Measurements from ENCODE around the gene ITGA7.

The ITGA7 gene

DNA sequence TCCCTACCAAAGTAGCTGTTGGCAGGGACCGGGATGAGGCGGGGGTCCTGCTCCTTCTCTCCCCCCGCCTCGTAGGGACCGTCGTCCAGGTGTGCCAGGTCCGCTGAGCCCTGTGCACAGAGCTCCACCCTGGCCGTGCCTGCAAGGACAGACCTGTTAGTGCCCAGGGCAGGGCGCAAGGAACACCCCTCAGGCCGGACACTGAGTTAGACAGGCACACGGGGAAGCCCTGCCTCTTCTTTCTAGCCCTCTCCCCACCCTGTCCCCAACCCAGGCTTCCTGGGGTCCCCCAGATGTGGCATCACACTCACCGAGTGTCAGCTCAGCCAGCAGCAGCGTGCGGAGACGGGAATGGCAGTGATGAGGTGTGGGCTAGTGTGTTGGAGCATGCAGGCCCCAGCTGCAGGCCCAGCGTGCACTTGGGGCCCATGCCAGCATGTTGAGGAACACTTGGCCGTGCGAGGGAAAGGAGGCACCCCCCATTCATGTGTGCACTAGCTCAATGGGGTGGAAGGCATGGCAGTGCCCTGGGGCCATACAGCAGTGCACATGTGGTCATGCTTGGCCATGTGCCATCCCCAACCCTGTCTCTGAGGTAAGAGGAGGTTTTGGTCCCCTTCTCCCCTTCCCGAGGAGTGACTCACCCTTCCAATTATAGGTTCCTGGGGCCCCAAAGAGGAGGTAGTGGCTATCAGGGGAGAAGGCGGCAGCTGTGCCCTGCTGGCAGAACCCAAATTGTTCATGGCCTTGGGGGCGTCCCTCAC is 7.3 kb downstream of the ITGA7 start:
- DNase-seq (ENCODE audit: low read depth in 2 of 2), result no peak

DNA sequence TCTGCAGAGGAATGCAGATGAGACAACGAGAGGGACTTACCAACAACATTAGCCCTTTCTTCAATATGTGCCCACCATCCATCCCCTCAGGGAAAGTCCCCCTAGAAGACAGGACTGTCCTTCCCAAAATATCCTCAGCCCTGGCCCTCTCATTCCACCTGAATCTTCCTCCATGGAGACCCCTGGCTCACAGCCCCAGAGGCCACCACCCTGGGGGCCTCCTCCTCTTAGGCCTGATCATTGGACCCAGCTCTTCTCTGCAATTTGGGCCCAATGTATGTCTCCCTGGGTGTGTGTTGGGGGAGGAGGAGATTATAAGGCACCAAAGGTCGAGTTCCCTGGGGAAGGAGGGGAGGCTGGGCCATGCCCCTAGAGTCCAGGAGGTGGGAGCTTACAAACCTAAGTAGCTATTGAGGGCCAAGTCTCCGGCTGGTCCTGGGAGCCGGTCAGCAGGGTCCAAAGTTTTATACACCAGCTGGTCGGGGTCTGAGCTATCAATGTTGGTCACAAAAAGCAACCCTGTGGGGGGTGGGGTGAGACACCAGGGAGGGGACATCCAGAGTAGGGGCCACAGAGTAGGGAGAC is 8.1 kb downstream of the ITGA7 start:
- no peak for DNase-seq (ENCODE audit: low read depth in 2 of 2)

DNA sequence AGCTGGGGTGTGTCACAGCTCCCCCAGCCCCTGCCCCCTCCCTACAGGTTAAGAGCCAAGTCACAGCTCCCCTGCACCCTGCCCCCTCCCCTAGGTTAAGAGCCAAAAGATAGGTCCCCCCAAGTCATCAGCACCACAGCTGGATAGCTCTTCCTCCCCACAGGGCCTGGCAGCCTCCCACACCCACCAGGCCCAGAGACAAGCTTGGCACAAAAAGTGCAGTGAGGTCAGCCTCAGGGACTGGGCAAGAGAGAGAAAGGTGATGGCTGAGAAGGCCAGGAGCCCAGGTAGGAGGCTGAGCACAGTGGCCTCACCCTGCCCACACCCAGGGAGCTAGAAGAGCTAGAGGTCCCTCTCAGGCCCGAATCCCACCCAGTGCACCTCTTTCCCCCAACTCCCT is 8.7 kb downstream of the ITGA7 start:
- no peak for DNase-seq (ENCODE audit: low read depth in 2 of 2)

DNA sequence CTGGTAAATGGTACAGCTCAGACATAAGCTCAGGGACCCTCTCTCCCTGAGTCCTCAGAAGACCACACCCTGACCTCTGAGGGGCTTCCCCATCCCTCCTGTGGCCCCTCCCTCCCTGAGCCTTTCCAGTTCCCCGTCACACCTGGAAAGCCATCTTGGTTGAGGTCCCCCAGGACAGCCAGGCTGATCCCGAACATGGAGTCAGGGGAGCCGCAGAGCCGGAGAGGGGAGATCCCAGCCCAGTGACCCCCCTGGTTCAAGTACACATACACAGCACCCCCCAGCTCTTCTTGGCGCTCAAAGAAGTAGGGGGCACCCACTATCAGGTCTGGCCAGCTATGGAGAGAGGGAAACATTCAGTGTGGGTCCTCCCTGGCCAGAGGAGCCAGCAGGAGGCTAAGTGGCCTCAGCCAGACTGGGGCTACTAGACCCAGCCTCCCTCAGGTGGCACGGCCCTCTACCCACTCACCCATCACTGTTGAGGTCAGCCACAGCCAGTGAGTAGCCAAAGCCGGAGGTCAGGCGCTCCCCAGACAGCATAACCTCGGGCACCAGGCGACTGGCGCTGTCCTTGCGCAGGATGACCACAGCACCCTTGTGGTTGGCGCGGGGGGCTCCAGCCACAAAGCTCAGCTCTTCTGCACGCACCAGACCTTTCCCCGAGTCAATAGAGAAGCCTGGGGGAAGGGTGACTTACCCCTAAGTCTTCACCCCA is 9.3 kb downstream of the ITGA7 start:
- DNase-seq (ENCODE audit: low read depth in 2 of 2), result no peak

DNA sequence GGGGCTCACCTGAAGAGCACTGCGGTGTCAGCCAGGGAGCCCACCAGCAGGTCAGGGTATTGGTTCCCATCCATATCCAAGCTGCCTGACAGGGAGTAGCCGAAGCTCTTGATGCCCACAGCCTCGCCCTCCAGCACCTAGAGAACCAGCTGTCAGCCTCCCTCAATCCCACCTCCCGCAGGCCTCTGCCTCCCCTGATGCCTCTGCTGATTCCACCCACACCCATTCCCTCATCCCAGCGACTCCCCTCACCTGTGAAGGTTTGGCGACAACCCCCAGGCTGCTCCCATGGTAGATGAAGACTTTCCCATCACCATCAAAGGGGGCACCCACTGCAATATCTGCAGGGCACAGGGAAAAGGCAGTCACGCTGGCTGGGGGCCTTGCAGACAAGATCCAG is 10.0 kb downstream of the ITGA7 start:
- DNase-seq (ENCODE audit: low read depth in 2 of 2), result no peak

DNA sequence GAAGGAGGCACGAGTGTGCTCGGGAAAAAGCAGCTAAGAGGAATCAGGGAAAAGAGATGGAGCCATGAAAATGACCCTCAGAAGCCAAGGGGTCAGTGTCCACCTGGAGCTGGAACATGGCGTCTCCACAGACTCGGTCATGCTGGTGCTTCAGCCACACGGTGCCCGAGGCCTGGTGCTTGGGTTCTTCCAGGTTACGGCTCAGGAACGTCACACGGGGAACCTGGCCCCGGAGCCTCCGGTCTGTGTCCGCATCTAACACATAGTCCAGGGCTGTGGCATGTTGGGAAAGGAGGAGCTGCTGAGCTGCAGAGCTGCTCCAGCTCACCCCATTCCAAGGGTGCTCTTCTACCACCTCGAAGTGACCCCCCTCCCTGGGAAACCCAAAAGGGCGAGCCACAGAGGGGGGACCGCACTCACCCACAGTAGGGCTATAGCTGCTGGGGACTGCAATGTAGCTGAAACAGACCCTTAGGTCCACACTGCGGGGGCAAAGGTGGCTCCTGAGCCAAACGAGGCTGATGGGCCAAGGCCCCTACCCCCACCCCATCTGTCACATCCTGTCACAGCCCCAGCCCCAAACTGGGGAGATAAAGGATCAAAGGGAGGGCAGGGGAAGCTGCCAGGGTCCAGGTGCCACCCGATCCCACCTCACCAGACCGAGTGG is 10.8 kb downstream of the ITGA7 start:
- DNase-seq (ENCODE audit: low read depth in 2 of 2), result no peak

DNA sequence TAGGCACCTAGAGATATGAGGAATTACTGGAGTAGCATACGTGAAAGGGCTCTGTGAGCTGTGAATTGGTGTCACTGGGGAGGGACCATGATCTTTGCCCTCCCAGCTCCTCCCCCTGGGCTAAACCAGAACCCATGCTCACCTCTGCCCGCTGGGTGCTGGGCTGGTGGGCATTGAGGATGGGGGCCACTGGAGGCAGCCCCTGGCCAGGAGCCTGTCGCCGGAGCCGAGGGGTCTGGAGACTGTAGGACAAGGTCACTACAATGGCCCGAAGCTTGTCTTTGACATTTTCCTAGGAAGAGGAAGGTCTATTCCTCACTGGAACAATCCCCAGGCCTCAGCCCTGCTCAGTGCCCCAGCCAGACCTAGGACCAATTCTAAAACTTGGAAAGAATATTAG is 11.6 kb downstream of the ITGA7 start:
- DNase-seq (ENCODE audit: low read depth in 2 of 2), result no peak

DNA sequence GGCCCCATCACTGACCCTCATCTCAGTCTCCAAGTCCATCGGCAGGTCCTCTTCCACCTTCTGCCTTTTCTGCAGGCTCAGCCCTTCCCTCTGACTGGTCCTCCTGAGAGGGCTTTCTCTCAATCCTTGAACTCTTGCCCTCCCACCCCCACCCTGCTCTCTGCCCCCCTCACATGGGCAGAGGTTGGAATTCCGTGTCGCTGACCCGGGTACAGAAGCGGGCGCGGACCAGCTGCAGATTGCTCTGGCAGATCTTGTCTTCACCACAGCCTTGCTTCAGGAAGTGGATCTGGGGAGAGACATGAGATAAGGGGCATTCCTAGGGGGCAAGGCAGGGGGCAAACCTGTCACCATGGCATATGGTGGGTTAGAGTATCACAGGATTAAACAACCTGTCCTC is 12.4 kb downstream of the ITGA7 start:
- DNase-seq (ENCODE audit: low read depth in 2 of 2), result no peak

DNA sequence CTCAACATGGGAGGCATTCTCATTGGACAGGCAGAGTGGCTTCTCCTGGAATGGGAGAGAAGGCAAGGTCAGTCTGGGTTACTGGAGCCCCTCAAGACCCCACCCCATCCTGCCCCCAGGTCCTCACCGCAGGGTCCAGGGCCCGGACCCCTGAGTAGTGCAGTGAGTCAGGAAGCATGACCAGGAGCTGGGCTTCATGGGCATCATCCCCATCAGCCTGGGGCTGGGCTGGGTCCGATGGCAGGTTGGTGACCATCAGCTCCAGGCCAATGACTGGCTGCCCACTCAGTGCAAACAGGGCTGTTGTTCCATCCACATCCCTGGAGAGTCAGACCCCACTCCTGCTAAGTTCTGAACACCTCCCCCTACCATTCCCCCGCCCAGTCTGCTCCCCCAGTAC is 13.1 kb downstream of the ITGA7 start:
- DNase-seq (ENCODE audit: low read depth in 2 of 2), result no peak

DNA sequence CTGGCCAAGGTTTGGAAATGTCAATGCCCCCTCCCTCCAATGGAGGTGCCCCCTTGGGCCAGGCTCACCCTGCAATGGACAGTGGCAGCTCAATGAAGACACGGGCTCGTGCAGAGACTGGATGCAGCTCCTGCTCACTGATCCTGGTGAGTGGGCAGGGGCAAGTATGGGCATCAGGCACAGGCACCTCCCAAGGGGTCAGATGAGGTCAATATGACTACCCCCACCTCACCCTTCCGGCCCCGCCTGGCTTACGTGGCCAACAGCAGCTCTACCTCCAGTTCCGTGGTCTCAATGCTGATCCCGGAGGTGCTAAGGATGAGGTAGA is 13.6 kb downstream of the ITGA7 start:
- DNase-seq (ENCODE audit: low read depth in 2 of 2), result no peak

DNA sequence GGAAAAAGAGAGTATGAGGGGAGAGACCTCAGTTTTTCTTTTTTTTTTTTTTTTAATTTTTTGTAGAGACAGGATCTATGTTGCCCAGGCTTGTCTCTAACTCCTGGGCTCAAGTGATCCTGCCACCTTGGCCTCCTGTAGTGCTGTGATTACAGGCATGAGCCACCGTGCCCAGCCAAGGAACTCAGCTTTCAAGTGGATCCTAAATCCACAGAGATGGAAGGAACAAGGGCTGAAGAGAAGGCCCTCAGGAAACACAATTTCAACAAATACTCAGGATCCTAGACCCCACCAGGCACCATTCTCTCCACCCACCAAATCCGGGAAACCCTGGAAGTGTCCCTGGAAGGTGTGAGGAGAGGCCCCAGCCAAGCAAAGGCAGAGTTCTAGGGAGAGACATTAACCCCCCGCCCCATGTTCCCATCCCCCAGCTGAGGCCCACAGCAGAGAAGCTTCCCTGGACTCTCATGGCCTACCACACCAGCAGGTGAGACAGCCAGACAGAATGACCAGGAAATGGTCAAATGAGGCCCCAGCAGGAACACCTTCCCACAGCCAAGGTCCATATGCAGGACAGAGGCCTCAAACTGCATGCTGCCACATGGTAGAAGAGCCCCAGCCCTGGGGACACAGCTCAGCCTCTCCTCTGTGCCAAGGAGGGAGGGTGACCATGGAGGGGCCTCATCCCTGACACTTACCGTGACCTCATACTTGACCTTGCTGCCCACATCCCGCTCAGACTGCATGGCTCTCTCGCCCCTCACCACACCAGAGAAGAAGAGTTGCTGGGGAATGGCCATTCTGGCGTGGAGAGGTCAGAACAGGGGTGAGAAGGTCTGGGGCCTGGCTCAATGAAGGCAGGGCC is 14.1 kb downstream of the ITGA7 start:
- DNase-seq (ENCODE audit: low read depth in 2 of 2), result no peak

DNA sequence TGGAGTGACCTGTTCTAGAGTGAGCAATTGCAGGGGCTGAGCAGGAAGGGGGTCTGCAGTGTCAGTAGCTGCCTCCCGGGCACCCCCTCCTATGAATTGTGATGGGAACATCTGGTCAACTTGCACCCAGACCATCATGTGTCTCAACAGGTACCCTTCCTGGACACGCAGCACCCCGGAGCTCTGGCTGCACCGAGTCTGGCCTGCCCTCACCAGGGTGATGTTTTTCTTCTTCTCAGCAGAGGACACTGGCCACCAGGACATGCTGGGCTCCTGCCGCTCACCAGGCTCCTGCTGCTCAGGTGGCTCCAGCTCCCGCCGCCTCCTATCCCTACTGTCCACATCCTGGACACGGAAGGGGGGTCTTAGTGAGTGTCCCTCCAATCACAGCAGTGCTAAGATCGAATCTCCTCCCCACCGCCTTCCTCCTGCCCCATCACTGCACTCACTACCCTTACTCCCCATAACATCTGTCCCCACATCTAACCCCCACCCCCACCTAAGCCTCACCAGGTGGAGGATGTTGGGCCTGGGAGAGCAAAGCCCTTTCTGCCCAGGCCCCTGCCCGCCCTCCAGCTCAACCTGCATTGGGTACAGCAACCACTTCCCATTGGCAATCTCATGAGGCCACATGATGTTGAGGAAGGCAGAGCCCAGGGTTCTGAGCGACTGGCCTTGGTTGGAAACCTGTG is 14.9 kb downstream of the ITGA7 start:
- no peak for DNase-seq (ENCODE audit: low read depth in 2 of 2)

DNA sequence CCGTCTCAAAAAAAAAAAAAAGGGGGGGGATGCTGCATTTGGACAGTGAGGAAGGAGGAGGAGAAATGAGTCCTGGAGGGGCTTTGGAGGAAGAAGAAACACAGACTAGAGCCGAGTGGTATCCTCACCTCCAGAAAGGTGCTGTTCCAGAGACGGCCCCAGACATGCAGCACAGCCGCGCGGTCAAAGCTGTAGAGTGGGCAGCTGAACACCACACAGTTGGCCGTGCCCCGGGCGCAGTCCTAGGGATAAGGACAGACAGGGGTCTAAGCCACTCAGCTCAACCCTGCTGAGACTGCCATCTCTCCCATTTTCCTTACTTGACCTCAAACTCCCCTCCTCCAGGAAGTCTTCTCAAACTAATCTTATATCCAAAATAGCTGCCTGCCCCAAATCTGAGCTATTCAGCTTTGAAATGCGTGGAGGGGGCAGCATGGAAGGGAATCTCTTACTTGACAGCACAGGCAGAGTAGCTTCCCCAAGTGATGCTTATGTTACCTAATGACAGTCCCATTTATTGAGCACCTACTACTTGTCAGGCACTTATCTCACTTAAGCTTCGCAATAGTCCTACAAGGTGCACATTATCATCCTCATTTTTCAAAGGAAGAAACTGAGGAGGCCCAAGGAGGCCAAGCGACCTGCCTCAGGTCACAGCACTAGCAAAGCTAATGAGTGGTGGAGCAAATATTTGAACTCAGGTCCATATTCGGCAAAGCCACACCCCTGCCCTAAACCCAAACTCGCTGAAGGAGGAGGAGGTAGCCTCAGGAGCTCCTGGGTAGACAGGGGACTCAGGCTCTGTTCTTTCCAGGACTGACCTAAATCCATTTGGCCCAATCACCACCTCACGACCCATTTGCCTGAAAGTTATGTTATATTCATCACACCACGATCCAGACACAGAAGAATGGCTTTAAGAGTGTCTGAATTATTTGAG is 18.7 kb downstream of the ITGA7 start:
- no peak for DNase-seq (ENCODE audit: low read depth in 2 of 2)

DNA sequence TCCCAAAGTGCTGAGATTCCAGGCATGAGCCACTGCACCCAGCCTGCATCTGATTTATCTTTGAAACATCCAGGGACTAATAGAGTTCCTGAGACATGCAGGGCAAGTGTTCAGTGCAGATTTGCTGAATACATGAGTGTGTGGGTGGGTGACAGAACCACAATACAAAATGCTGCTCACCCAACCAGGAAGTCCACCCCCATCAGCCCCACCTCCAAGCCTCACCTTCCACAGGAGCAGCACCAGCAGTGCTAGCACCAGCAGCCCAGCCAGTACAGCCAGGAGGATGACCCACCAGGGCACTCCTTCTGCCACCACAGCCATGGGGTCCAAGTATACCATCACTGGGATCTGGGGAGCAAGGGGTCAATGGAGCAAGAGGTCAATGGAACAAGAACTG is 20.0 kb downstream of the ITGA7 start:
- DNase-seq (ENCODE audit: low read depth in 2 of 2), result peak in 1 of 2 donors; percentile 19

DNA sequence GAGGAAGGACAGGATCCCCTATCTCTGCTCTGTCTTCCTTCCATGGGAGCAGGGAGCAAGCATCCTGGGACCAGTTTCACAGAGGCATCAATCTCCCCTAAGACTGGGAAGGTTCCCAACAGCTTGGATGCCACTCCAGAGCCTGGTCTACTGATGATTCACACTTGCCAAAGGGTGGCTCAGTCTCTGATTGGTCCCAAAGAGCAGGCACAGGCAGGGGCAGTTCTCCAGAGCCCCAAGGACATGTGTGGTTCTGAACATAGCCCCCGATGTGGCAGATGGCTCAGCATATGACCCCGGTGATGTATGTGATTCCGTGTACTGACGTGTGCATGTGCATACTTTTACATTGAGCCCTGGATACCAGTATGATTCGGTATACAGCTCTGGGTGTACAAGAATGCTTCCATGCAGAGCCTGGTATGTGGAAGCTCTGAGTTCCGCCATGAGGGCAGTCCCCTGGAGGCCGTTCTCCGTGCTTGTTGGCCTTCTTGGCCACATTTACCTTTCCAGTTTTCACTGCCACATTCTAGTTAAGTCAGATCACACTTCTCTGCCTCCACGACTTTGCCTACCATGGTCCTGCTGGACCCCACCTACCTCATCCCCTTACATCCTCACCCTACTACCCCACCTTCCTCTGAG is 21.2 kb downstream of the ITGA7 start:
- DNase-seq (ENCODE audit: low read depth in 2 of 2), result no peak

DNA sequence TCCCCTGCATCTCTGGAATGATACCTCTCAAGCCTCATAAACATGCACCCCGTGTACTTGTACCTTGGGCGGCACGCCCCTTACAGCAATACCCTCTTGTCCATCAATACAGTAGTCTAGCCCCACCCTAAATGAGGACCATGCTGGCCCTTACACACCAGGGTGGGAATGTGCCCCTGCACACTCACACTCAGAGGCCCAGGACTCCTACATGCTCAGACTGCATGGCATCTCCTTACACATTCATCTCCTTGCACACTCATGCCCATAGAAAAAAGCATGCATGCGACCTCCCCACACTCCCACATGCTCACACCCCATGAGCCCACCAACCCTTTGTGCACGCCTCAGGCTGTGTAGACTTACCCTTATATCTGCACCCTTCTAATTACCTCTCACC is 22.0 kb downstream of the ITGA7 start:
- no peak for DNase-seq (ENCODE audit: low read depth in 2 of 2)

DNA sequence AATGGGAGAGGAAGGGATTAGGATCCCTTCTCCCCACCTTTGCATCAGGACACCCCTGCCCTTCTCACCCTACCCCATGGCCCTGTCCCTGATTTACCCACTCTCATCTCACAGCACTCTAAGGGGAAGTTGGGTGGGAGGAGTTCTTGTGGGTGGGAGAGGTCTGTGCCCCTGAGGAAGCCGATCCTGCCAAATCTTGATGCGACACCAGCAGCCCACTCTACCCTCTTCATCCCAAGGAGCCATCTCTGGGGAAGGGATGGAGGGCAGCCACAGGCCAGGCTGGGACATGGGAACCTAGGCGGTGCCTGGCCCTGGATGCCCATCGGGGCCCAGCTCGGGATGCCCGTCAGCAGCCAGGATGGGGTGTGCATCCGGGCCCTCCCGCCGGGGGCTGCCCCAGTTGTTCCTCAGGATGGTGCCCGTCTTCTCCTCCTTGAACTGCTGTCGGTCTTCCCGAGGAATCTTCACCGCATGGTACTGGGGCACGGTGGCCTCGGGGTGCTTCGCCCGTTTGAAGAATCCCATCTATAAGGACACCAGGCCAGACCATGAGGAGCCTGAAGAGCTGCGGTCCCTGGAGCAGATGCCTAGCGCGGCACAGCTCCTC is 22.8 kb downstream of the ITGA7 start:
- DNase-seq (ENCODE audit: low read depth in 2 of 2), result no peak

DNA sequence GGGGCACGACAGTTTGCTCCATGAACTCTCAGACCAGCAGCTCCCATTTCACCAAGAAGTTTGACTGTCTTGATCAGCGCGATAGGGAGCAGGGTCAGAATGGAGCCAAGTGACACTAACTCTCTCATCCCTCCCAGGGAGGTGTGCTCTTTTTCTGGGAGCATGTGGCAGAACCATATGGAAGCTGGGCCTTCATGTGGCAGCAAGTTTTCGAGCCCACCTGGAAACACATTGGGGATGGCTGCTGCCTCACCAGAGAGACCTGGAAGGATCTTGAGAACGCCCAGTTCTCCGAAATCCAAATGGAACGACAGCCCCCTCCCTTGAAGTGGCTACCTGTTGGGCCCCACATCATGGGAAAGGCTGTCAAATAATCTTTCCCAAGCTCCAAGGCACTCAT is 24.0 kb downstream of the ITGA7 start:
- DNase-seq (ENCODE audit: low read depth in 2 of 2), result no peak
